HG03354 (cell line): ENCODE results near the gene RERE.
A peak's percentile ranks its signal among the peaks of the same experiment; 100 is the strongest.

ENCODE experiments used
- ATAC-seq: cut with Tn5 transposase; IDR thresholded peaks from one replicate; pipeline ENCODE4 v1.9.1; 2021; ENCODE audit warnings: mild to moderate bottlenecking; ENCODE audit not compliant: unreplicated experiment, poor library complexity, severe bottlenecking

RERE gene

DNA sequence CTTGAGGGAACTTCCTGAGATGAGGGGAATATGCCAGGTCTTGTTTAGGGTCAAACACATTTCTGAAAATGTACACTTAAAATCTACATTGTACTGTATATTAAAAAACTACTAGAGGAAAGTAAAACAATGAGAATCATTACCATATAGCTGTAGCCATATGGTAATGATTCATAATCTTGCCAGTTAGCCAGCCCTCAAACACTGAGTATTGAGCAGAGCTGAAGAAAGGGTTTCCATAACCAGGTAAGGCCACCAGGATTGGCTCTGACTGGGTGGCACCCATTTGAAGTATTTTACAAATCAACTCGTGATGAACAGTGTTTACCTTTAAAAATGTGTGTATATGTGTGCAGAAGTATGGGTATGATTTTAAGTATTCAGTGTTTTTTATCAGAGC, 272.8 kb downstream of the RERE start:
- ATAC-seq: no peak

DNA sequence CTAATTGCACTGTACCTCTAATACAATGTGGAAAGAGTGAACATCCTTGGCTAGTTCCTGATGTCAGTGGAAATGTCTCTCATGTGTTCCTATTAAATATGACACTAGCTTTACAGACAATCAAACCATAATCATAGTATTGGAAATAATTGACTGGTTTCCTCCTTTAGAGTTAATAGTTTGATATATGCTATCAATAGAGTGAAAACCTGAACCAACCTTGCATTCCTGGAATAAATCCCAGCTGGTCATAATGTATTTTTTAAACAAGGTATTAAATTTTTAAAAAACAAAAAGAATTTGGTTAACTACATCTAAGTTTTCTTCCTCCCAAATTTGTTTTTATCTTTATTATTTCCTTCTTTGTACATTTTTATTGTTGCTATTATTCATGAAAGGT, 273.5 kb downstream of the RERE start:
- ATAC-seq: no peak

DNA sequence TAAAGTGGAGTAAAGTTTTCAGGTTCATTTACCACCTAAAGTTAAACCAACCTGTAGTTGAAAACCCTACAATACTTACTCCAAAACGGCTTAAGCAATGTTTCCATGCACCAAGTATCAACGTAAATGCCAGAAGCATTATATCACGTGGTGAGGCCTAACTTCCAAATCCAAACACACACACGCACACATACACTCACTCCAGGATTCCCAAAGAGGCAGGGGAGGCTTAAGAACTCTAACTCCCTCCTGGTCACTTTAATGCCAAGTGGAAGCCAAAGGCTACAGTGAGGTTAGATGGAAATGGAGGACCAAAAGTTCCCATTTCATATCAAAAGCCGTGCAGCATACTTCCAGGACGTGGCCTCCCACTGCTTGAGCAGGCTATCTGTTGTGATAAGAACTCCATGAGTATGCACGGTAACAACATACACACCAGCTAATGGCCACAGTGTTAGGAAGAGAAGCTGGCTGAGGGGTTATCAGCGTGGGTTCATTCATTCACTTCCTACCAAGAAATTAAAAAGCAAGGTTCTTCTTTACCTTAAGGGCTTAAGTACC, 275.4 kb downstream of the RERE start:
- ATAC-seq: no peak

DNA sequence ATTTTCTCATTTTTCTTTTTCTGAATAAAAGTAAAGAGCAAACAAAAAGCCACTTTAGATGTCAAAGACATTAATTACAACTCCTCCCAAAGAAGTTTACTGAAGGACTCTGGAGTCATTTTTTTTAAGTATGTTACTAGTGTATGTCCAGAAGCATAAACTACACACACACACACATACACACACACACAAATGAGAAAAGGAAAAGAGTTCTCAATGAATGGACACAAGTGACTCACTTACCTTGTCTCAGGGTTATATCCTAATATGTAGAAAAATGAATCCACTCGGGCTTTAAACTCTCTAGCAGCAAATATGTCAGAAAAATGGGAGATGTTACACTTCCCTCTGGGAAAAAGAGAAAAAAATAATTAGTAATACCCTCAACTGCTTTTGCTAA, 276.5 kb downstream of the RERE start:
- ATAC-seq: no peak

DNA sequence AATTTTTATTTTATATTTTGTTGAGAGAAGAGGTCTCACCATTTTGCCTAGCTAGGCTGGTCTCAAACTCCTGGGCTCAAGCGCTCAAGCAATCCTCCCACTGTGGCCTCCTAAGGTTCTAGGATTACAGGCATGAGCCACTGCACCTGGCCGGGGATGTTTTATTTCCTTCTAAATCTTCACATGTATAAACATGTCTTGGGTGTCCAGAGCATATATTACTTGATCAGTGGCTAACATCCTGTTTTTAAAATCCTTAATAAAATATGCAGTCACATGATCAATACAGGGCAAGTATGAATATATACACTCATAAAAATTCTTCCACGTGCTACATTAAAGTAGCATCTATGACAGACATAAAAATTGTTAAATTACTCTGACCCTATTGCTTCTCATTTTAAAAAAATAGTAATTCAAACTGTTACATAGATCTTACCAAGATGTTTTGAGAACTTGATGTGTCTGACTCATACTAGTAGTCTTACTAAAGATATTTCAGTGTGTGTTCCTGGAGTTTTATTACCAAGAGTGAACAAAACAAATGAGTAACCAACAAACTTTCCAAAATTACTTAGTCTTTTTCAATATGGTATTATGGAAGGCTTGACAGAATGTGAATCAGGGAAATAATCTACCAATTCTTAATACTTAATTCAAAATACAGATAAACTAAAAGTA, 277.0 kb downstream of the RERE start:
- no peak for ATAC-seq

DNA sequence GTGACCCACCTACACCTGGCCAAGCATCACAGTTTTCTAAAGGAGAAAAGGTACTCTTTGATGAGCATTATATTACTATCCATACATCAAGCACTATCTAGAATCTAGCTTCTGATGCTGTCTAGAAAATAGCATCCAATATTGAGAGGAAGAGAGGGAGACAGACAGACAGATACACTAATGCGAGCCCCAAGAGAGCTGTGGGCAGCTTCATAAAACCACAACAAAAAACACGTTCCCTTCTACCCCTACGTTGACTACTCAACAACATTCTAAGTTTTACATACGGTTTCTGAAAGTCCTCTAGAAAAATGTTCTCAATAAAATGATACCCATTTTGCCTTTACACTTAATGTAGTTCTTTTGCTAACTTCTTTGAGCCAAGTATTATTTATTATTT, 277.8 kb downstream of the RERE start:
- no peak for ATAC-seq

DNA sequence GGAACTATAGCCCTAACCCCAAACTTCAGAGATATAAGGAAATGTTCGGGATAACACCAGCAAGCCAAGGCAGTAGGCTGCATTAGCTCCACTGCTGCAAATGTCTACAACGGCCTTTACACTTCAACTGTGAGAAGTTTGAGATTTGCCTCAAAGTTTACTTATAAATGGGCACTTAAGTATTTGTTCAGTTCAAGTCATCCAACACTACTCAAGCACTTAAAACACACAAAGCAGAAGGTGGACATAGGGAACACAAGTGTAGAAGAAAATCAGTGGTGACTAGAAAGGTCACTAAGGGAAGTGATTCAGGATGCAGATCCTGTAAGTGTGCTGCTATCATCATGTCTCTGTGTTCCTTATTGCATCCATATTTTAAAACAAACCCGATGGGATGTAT, 278.9 kb downstream of the RERE start:
- ATAC-seq: no peak

DNA sequence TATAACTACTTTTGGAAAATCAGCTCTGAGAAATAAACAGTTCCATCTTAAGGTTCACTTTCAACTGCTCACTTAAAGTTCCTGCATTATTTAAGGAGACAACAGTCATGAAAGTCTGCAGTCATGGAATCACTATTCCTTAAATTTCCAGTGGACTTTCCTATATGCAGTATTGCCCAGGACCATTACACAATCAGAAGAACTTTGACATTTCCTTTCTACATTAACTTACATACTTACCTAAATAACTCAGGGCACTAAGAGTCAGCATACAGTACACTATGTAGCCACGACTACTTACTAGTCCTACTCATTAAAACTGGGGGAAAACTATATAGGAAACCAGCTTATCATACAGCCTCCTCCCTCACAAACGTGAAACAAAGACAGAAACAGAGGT, 279.4 kb downstream of the RERE start:
- no peak for ATAC-seq

DNA sequence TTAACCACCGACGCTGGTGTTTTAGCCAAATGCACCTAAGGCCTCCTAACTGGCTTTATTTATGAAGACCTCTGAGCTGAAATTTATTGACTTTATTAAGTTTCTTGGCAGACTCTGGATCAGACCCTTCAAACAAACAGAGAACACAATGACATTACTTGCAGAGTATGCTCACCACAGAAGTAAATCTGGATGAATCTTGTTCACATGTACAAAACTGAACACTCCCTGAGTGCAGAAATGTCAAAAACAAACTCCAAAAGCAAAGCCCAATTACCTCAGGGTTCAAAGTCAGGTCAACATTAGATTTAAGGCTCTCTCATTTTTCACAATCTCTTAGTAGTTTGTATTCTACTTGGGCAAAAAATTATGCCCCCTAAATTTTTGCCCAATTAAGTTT, 280.9 kb downstream of the RERE start:
- no peak for ATAC-seq

DNA sequence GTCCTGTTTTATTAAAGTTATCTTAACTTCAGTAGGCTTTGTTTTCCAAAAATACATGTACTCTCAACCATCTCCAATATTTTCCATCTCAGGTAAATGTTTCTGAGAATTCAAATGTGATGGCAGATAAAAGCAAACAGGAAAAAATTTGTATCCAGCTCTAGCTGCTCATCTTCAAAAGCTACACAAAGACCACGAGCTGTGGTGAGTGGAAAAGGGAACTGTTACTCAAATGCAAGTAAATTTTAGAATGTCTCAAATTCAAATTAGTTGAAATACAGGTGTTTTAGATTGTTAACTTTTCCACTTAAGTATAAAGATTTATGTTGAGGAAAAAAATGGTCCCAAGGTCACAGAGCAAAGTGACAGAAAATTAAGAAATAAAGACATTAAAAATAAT, 283.5 kb downstream of the RERE start:
- no peak for ATAC-seq

DNA sequence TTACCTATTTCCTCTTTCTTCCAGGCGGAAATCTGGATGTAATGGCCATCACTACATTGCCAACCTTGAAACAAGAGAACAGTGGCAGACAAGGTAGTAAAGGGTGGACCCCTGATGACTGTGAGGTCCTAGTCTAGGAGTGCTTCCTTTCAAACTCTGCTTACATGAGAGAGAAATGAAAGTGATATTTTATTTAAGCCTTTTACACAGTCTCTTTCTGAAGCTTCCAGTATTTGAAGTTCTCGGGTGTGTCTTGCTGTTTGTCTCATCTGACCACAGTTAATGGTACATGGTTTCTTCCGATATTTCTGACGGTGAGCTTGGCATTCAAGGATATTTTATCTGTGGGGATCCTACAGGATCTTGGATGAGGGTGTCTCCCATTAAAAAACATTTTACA, 284.3 kb downstream of the RERE start:
- peak; percentile 73 for ATAC-seq

DNA sequence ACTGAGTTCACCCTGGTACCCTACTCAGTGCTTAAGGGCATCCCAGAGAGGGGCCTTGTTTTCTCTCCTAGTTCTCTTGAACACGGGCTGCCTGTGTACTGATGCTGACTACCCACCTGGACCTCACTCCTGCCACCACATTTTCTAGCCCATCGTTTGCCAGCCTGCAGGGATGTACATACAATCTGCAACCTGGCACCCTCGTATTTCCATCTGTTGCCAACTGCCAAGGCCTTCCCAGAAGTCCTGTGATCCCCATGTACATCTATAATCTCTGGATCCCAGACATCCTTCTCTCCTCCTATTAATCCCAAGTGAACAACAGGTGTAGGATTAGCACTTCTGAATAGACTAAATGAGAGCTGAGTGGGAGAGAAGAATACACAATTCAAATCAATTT, 287.5 kb downstream of the RERE start:
- ATAC-seq: no peak

DNA sequence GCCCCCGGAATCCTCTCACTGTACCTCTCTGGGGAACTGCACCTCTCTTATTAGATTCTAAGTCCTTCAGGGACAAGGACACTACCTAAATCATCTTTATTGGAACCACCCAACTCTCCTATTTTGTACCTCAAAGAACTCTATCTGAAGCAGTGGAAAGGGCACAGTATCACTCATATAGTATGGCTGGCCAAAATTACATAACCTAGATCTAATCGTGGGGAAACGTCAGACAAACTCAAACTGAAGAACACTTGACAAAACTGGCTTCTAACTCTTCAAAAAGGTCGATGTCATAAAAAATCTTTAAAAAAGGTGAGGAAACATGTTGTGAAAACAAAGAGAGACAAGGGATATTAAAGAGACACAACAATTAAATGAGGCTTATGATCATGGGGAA, 289.5 kb downstream of the RERE start:
- no peak for ATAC-seq

DNA sequence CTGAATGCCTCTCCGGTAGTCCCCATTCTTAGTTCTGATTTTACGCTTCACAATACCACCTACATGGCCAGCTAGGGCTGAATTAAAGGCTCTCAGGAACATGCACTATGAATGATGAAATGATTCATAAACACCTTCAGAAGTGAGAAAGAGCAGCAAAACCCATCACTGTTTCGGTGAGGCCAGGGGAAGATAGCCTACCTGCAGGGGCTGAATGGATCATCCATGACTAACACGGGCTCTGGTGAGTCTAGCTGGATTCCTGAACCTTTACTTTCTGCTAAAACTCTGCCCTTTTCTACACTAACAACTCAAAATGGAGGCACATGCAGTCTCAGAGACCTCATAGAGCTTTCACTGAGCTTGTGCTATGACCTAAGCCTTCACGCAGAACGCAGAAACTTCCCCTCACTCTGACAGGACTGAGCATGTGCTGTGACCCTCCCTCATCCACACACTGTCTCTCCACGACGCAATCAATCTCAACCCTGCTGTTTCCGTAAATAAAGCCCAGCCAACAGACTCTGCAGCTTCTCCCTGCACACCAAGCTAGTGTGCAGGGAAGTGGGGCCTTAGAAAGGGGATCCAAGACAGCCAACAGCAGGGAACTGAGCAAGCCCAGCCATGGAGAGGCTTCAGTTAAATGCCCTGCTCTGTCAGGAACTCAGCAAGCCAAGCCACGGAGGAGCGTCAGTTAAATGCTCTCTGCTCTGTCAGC, 291.7 kb downstream of the RERE start:
- ATAC-seq: peak; percentile 66

DNA sequence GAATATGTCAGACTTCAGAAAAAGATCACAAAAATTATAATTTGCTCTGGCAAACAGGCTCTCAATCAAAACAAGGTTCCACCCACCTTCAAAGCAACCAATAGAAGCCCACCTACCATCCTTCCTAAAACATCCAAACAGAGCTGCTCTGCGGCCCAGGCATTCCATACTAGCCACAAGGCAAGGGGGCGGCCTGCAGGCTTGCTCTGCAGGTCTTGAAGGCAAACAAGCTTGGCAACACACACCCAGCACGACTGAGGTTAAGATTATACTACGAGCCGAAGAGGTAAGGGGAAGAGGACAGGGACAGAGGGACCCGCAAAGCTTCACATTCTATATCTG, 292.3 kb downstream of the RERE start:
- peak; percentile 11 for ATAC-seq

DNA sequence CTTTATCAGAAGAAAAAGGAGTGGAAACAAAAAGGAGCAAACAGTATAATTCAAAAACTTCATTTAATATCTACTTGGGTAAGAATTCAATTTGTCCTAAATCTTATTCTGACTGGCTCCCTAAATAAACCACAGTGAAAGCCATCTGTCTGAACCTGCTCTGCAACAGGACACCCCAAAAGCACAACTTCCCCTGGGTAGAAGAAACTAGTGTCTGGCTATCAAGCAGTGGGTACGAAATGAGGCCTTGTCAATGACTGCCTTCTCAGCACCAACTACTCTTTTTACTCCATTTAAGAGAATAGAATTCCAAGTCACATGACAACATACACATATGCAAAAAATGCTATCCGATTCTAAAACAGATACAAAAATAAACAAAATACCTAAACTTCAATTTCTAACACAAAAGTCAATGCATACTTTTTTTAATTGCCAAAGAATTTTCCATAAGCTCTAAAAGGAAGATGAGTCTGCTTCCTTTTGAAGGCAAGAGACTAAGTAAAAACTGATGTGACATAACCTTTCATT, 292.7 kb downstream of the RERE start:
- ATAC-seq: no peak

DNA sequence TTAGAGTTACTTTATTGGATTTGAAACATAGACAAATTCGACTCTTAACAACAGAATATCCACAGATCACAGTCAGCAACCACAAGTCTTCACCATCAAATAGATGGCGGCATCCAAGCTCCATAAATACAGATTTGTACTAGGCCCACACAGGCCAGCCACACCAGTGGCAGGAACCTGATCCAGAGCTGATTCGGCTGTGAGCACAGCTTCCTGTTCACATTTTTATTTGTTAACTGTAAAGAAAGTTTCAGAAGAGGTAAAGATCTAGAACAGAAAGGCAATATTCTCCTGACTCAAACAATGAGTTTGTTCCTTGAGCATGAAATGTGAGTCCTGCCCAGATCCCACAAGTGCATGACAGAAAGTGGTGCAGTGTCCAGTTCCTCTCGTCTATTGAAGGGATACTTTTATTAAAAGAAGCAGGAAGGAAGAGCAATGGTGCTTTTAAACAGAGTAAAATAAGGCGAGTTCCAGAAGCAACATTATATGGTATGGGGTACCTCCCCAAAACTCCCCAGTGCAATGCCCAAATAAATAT, 293.7 kb downstream of the RERE start:
- ATAC-seq: no peak

DNA sequence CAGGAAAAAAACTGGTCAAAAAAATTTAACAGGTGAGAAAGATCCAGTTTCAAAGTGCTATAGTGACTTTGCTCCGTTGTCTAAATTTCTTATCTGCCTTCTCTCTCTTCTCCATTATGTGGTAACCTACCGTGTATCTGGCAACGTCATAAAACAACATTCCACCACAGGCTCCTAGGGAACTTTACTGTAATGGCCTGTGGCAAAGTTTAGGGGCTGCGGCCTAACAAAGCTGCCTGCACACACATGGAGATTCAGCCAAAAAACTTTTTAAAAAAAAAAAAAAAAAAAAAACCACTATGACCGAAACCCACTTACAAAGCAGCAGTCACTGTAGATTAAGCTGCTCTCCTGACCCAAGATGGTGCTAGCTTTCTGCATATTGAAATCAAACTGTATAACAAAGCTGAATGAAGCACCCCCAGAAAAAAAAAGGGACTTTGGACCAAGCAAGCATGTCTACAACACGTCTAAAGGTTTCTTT, 296.9 kb downstream of the RERE start:
- no peak for ATAC-seq

DNA sequence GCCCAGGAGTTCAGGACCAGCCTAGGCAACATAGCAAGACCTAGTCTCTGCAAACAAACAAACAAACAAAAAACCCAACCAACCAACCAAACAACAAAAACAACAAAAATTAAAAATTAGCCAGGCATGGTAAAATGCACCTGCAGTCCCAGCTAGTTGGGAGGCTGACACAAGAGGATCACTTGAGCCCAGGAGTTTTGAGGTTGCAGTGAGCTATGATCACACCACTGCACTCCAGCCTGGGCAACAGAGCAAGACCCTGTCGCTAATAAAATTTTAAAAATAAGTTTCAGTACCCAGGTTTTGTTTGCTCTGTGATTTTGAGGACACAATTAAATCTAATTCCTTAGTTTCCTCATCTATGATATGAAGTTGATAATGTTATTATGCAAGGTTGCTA, 298.3 kb downstream of the RERE start:
- ATAC-seq: no peak

DNA sequence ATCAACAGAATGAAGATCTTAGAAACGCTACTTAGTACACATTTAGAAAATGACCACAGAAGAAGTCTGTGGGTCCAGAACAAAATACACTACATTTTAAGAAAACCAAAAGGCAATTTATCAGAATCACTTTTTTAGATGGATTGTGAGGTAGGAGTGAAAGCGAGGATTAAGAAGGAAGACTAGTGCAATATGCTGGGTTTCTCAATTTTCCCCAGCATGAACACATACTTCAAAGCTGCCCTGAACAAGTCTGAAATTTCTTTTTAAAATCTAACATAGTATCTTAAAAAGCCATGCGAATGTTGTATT, 299.0 kb downstream of the RERE start:
- no peak for ATAC-seq
